Peyer's patch (tissue), 4 donors: ENCODE measurements around the gene LAMA5. TPM values are rescaled to one million over a fixed set of nuclear protein-coding genes. Genes with fewer than 3 reads are reported as not detected.

ENCODE experiments used
- DNase-seq, 3 donors: peaks; one replicate each; pipeline ENCODE4 v3.0.0-alpha.2; 2017 to 2019
- H3K27ac ChIP-seq, 4 donors: fragments of 200-600 bp; sonication (generic); one replicate each; pipeline ENCODE4 v1.5.1; 2016 to 2019
- H3K27me3 ChIP-seq, 2 donors: fragments of 200-600 bp; sonication (generic); one replicate each; pipeline ENCODE4 v1.5.1; 2019
- H3K36me3 ChIP-seq, 3 donors: fragments of 200-600 bp; sonication (generic); one replicate each; pipeline ENCODE4 v1.5.1; 2016 to 2019
- H3K4me1 ChIP-seq, 4 donors: fragments of 200-600 bp; sonication (generic); one replicate each; pipeline ENCODE4 v1.5.1; 2016 to 2019
- H3K4me3 ChIP-seq, 4 donors: fragments of 200-600 bp; sonication (generic); 1 replicate in 3 of 4; 2 replicates in 1 of 4; pipeline ENCODE4 v1.5.1; 2016 to 2019; ENCODE audit warnings: mild to moderate bottlenecking in 1 of 4
- H3K9me3 ChIP-seq, 4 donors: fragments of 200-600 bp; sonication (generic); one replicate each; pipeline ENCODE4 v1.5.1; 2016 to 2019; ENCODE audit warnings: mild to moderate bottlenecking in 1 of 4
- POLR2A ChIP-seq, 2 donors: fragments of 450-650 bp; IDR thresholded peaks; one replicate each; pipeline ENCODE4 v1.5.1; 2017; ENCODE audit warnings: antibody characterized with exemption in 2 of 2, mild to moderate bottlenecking in 2 of 2, moderate library complexity in 2 of 2
- total RNA-seq, 4 donors: library from RNA; depleted of rRNA; stranded (reverse); fragments of >200 nt; gene quantifications; one replicate each; pipeline ENCODE4 v1.1.0, GENCODE V29; 2016
- TF ChIP-seq, protein P1 (sequence below), 6 experiments: fragments of 450-650 bp in 4 of 6; fragments of 200-600 bp in 2 of 6; sonication (generic) in 1 of 6; IDR thresholded peaks; one replicate each; pipeline ENCODE4 v1.5.1; 2017 to 2019; ENCODE audit warnings: antibody characterized with exemption in 6 of 6, mild to moderate bottlenecking in 3 of 6, moderate library complexity in 1 of 6

Gene LAMA5
- total RNA-seq, 4 donors from 2014 or later, result 31.2 to 328 (median 87.3) TPM

- Histone ChIP-seq H3K27ac (no peak overlapping the region), H3K36me3 (peaks cover 0 to 56% (median 0%) of the 10 kb centered on the region in 3 donors), H3K27me3 (no peaks in the 10 kb centered on the region), H3K4me1 (no peaks in the 10 kb centered on the region), H3K9me3 (no peaks in the 10 kb centered on the region), H3K4me3 (no peak overlapping the region)
- DNase-seq, result no peak
- no peak for TF ChIP-seq POLR2A (IDR thresholded peaks at IDR 0.05)
- TF ChIP-seq, protein P1, sequence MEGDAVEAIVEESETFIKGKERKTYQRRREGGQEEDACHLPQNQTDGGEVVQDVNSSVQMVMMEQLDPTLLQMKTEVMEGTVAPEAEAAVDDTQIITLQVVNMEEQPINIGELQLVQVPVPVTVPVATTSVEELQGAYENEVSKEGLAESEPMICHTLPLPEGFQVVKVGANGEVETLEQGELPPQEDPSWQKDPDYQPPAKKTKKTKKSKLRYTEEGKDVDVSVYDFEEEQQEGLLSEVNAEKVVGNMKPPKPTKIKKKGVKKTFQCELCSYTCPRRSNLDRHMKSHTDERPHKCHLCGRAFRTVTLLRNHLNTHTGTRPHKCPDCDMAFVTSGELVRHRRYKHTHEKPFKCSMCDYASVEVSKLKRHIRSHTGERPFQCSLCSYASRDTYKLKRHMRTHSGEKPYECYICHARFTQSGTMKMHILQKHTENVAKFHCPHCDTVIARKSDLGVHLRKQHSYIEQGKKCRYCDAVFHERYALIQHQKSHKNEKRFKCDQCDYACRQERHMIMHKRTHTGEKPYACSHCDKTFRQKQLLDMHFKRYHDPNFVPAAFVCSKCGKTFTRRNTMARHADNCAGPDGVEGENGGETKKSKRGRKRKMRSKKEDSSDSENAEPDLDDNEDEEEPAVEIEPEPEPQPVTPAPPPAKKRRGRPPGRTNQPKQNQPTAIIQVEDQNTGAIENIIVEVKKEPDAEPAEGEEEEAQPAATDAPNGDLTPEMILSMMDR (IDR thresholded peaks at IDR 0.05), result no peak
Observed at GRCh38 chr20:62314711-62315302, 52.3 kb downstream of the LAMA5 start.

DNA sequence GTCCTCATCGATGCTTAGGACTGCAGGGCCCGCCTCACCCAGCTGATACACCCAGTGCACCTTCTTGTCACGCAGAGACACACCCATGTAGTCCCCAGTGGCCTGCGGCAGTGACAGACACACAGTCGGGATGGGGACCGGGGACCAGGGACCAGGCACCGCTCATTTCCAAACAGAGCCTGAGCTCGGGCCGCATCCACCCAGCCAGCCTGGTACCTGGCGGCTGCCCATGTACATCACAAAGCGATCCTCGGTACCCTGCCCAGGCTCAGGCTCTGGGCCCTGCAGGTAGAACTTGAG, 52.8 kb downstream of the LAMA5 start:
- Histone ChIP-seq H3K9me3 (no peaks in the 10 kb centered on the region), H3K36me3 (peaks cover 0 to 57% (median 0%) of the 10 kb centered on the region in 3 donors), H3K27ac (no peak overlapping the region), H3K27me3 (no peaks in the 10 kb centered on the region), H3K4me3 (no peak overlapping the region), H3K4me1 (no peaks in the 10 kb centered on the region)
- no peak for DNase-seq
- TF ChIP-seq POLR2A (IDR thresholded peaks at IDR 0.05), result no peak
- TF ChIP-seq, protein P1 (IDR thresholded peaks at IDR 0.05), result no peak

GRCh38 chr20:62313460-62314338, 53.4 kb downstream of the LAMA5 start:
- Histone ChIP-seq H3K4me3 (no peak overlapping the region), H3K27ac (no peak overlapping the region), H3K36me3 (peaks cover 0 to 63% (median 0%) of the 10 kb centered on the region in 3 donors), H3K9me3 (no peaks in the 10 kb centered on the region), H3K27me3 (no peaks in the 10 kb centered on the region), H3K4me1 (no peaks in the 10 kb centered on the region)
- DNase-seq, result no peak
- TF ChIP-seq POLR2A (IDR thresholded peaks at IDR 0.05), result no peak
- TF ChIP-seq, protein P1 (IDR thresholded peaks at IDR 0.05), result no peak

DNA sequence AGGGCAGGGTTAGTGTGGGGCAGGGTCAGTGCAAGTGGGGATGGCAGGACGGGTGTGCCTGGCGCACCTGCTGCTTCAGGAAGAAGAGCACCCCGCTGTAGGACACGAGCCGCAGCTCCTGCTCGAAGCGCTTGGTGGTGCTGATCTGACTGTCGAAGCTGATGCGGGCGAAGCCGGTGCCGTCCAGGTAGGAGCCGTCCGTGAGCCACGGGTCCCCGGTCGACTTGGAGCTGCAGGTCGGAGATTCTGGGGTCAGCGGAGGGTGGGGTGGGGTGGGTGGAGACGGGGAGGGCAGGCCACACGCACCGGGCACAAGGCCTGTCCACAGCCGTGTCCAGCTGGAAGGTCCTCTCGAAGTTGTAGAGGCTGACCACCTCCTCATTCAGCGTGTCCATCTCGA, 54.1 kb downstream of the LAMA5 start:
- no peaks in the 10 kb centered on the region for H3K9me3 ChIP-seq
- no peak overlapping the region for H3K4me3 ChIP-seq
- H3K27ac ChIP-seq, result no peak overlapping the region
- H3K27me3 ChIP-seq, result no peaks in the 10 kb centered on the region
- H3K36me3 ChIP-seq, result peaks cover 0 to 70% (median 0%) of the 10 kb centered on the region in 3 donors
- TF ChIP-seq, protein P1 (IDR thresholded peaks at IDR 0.05), result no peak
- no peak for TF ChIP-seq POLR2A (IDR thresholded peaks at IDR 0.05)
- no peak for DNase-seq
- H3K4me1 ChIP-seq, result no peaks in the 10 kb centered on the region

DNA sequence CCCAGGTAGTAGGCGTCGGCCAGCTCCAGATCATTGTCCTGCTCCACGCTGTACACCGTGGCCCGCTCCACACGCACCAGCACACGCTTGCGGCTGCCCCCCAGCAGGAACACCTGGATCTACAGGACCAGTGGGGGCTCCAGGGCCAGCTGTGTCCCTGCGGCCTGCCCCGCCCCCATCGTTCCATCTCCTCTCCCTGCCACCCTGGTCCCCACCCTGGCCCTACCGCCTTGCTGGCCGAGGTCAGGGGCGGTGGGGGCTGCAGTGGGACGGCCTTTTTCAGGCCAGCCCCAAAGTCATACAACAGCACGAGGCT, 54.5 kb downstream of the LAMA5 start:
- Histone ChIP-seq H3K36me3 (peaks cover 0 to 74% (median 0%) of the 10 kb centered on the region in 3 donors), H3K27me3 (no peaks in the 10 kb centered on the region), H3K4me3 (no peak overlapping the region), H3K27ac (no peak overlapping the region), H3K4me1 (no peaks in the 10 kb centered on the region), H3K9me3 (no peaks in the 10 kb centered on the region)
- no peak for TF ChIP-seq POLR2A (IDR thresholded peaks at IDR 0.05)
- TF ChIP-seq, protein P1 (IDR thresholded peaks at IDR 0.05), result no peak
- no peak for DNase-seq
